ENCODE measurements around the gene KLHL18.
"Not testable (repeated sequence)": the region's sequence is repeated elsewhere in the genome, so short reads cannot be mapped to it uniquely, and the experiment has no call there.

Gene KLHL18

GRCh38 chr3:47282424-47283192 lies at the start of gene KLHL18, which contains the start of gene KIF9:
KLHL18 (plus strand) TSS chr3:47282944; CDS start chr3:47282966, 22 bp downstream.
KIF9 (minus strand) TSS chr3:47282799; CDS start chr3:47277374, 5,425 bp downstream.
- DNase-seq (ENCODE audit: low read depth in 1 of 2, low spot score in 1 of 2): peak; percentile 93 to 95

GRCh38 chr3:47238017-47238416 lies 44.7 kb upstream of the KLHL18 start:
- DNase-seq (ENCODE audit: low read depth in 1 of 2, low spot score in 1 of 2): no peak

GRCh38 chr3:47239929-47240328 lies 42.8 kb upstream of the KLHL18 start:
- DNase-seq (ENCODE audit: low read depth in 1 of 2, low spot score in 1 of 2): no peak

GRCh38 chr3:47243419-47244147 lies 39.2 kb upstream of the KLHL18 start:
- no peak for DNase-seq (ENCODE audit: low read depth in 1 of 2, low spot score in 1 of 2)

- DNase-seq (ENCODE audit: low read depth in 1 of 2, low spot score in 1 of 2): no peak
These were observed 38.1 kb upstream of the KLHL18 start for GRCh38 chr3:47244531-47245100.

GRCh38 chr3:47245271-47245670 lies 37.5 kb upstream of the KLHL18 start:
- DNase-seq (ENCODE audit: low read depth in 1 of 2, low spot score in 1 of 2): no peak

- DNase-seq (ENCODE audit: low read depth in 1 of 2, low spot score in 1 of 2): no peak
These were observed 35.3 kb upstream of the KLHL18 start for GRCh38 chr3:47247131-47248064.

GRCh38 chr3:47250309-47251060 lies 32.3 kb upstream of the KLHL18 start:
- DNase-seq (ENCODE audit: low read depth in 1 of 2, low spot score in 1 of 2): no peak

GRCh38 chr3:47251085-47251484 lies 31.7 kb upstream of the KLHL18 start:
- not testable (repeated sequence) for DNase-seq (ENCODE audit: low read depth in 1 of 2, low spot score in 1 of 2)

- no peak for DNase-seq (ENCODE audit: low read depth in 1 of 2, low spot score in 1 of 2)
These were observed 31.1 kb upstream of the KLHL18 start for GRCh38 chr3:47251689-47252088.

- not testable (repeated sequence) for DNase-seq (ENCODE audit: low read depth in 1 of 2, low spot score in 1 of 2)
These were observed 26.4 kb upstream of the KLHL18 start for GRCh38 chr3:47256331-47256730.

- DNase-seq (ENCODE audit: low read depth in 1 of 2, low spot score in 1 of 2): no peak
These were observed 23.6 kb upstream of the KLHL18 start for GRCh38 chr3:47259114-47259513.

GRCh38 chr3:47260605-47261004 lies 22.1 kb upstream of the KLHL18 start:
- DNase-seq (ENCODE audit: low read depth in 1 of 2, low spot score in 1 of 2): no peak

GRCh38 chr3:47261301-47261700 lies 21.4 kb upstream of the KLHL18 start:
- DNase-seq (ENCODE audit: low read depth in 1 of 2, low spot score in 1 of 2): no peak

- no peak for DNase-seq (ENCODE audit: low read depth in 1 of 2, low spot score in 1 of 2)
These were observed 17.7 kb upstream of the KLHL18 start for GRCh38 chr3:47265008-47265407.

GRCh38 chr3:47265725-47266428 lies 16.9 kb upstream of the KLHL18 start:
- DNase-seq (ENCODE audit: low read depth in 1 of 2, low spot score in 1 of 2): no peak

GRCh38 chr3:47266709-47267489 lies 15.8 kb upstream of the KLHL18 start:
- no peak for DNase-seq (ENCODE audit: low read depth in 1 of 2, low spot score in 1 of 2)

- no peak for DNase-seq (ENCODE audit: low read depth in 1 of 2, low spot score in 1 of 2)
These were observed 15.3 kb upstream of the KLHL18 start for GRCh38 chr3:47267490-47267824.

GRCh38 chr3:47270526-47270925 lies 12.2 kb upstream of the KLHL18 start:
- no peak for DNase-seq (ENCODE audit: low read depth in 1 of 2, low spot score in 1 of 2)
